A673 (cell line): ENCODE results near the gene DZIP1. TPM values are rescaled to one million over a fixed set of nuclear protein-coding genes. Genes with fewer than 3 reads are reported as not detected.

Experiments
- BruUV-seq: library from RNA; stranded (reverse); fragments of 400-500 nt; replicated peaks from 2 replicates; lab custom pipeline; 2021; lab: Mats Ljungman, UMichigan
- CTCF ChIA-PET: fragments of 300-600 bp; sonication (Branson Sonifier 250); formaldehyde crosslinking; loops from one replicate; lab custom pipeline; 2022; ENCODE audit warnings: antibody characterized with exemption; lab: Charles Lee
- POLR2A ChIA-PET: fragments of 300-600 bp; sonication (Branson Sonifier 250); formaldehyde crosslinking; loops from one replicate; lab custom pipeline; 2022; ENCODE audit warnings: antibody characterized with exemption; ENCODE audit not compliant: low non-redundant PET; lab: Charles Lee
- DNase-seq: peaks from one replicate; pipeline ENCODE4 v3.0.0-alpha.2; 2015; ENCODE audit warnings: low spot score
- H3K27ac ChIP-seq: fragments of 200-600 bp; sonication (generic); 2 replicates; pipeline ENCODE4 v1.5.1; 2016; ENCODE audit warnings: mixed run types, low read depth, mild to moderate bottlenecking, mixed read lengths, antibody characterized with exemption, low read length; ENCODE audit not compliant: poor library complexity, severe bottlenecking
- H3K27me3 ChIP-seq: fragments of 200-600 bp; sonication (generic); replicated peaks from 2 replicates; pipeline ENCODE4 v1.6.1; 2017; ENCODE audit warnings: mixed run types, low read depth, mild to moderate bottlenecking, mixed read lengths, antibody characterized with exemption, low read length; ENCODE audit not compliant: insufficient read depth, poor library complexity
- H3K36me3 ChIP-seq: fragments of 200-600 bp; sonication (generic); 2 replicates; pipeline ENCODE4 v1.6.1; 2016; ENCODE audit warnings: mixed run types, mild to moderate bottlenecking, mixed read lengths, antibody characterized with exemption, low read length; ENCODE audit not compliant: insufficient read depth, poor library complexity, severe bottlenecking
- H3K4me1 ChIP-seq: fragments of 200-600 bp; sonication (generic); 2 replicates; pipeline ENCODE4 v1.6.1; 2017; ENCODE audit warnings: mixed run types, mild to moderate bottlenecking, mixed read lengths, antibody characterized with exemption, low read length; ENCODE audit not compliant: insufficient read depth, poor library complexity, severe bottlenecking
- H3K4me3 ChIP-seq: fragments of 200-600 bp; sonication (generic); 2 replicates; pipeline ENCODE4 v1.5.1; 2016; ENCODE audit warnings: low read depth, mixed run types, mild to moderate bottlenecking, mixed read lengths, low read length; ENCODE audit not compliant: poor library complexity, severe bottlenecking
- H3K9me3 ChIP-seq: fragments of 200-600 bp; sonication (generic); 2 replicates; pipeline ENCODE4 v1.6.1; 2016; ENCODE audit warnings: mixed run types, low read depth, mild to moderate bottlenecking, mixed read lengths, antibody characterized with exemption, low read length; ENCODE audit not compliant: poor library complexity, severe bottlenecking
- EZH2 ChIP-seq: fragments of 200-600 bp; sonication (generic); IDR thresholded peaks from 2 replicates; pipeline ENCODE4 v1.6.1; 2017; ENCODE audit warnings: borderline replicate concordance, low read depth, mild to moderate bottlenecking, mixed read lengths, antibody characterized with exemption, low read length; ENCODE audit not compliant: poor library complexity, severe bottlenecking
- intact Hi-C: fragments of 100-400 bp; cut with micrococcal nuclease; formaldehyde crosslinking; loops from one replicate; pipeline ENCODE4 v1.10.0; 2022; ENCODE audit not compliant: unreplicated experiment
- total RNA-seq: library from RNA; stranded (reverse); gene quantifications from 2 replicates; pipeline ENCODE4 v1.2.3, GENCODE V29; 2021
- TF ChIP-seq, protein P1 (sequence below): fragments of 300-800, 200-600 bp; sonication (generic); conservative IDR thresholded peaks from 2 replicates; pipeline ENCODE4 v1.5.1; 2017; ENCODE audit warnings: low read depth, mild to moderate bottlenecking, antibody characterized with exemption, low read length, moderate library complexity, mixed read lengths

DZIP1 gene
- total RNA-seq, 1 experiment from 2014 or later = 6.1 TPM

DNA sequence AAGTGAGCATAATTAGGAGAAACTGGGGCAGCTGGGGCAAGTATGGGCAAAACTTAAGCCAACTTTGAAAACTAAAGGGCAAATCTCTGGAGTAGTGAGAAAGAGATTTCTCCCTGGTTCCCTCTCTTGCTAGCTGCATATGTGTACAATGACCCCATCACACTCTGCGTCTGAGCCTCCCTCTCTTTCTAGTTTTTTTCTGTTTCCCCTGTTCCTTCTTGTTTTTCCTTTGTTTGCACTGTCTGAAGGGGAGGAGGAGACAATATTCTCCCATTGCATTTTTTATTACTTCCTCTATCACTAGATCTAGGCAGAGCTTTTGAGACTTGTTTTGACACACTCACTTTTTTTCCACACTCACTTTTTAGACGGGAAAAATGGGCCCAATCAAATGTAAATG lies 103.2 kb downstream of the DZIP1 start:
- Histone ChIP-seq H3K4me3 (no peak overlapping the region), H3K4me1 (no peaks in the 10 kb centered on the region), H3K27me3 (no peaks in the 10 kb centered on the region), H3K36me3 (no peaks in the 10 kb centered on the region), H3K9me3 (no peaks in the 10 kb centered on the region), H3K27ac (no peak overlapping the region)
- DNase-seq = no peak
- ChIA-PET CTCF (no interaction called here), POLR2A (no interaction called here)
- TF ChIP-seq, protein P1, sequence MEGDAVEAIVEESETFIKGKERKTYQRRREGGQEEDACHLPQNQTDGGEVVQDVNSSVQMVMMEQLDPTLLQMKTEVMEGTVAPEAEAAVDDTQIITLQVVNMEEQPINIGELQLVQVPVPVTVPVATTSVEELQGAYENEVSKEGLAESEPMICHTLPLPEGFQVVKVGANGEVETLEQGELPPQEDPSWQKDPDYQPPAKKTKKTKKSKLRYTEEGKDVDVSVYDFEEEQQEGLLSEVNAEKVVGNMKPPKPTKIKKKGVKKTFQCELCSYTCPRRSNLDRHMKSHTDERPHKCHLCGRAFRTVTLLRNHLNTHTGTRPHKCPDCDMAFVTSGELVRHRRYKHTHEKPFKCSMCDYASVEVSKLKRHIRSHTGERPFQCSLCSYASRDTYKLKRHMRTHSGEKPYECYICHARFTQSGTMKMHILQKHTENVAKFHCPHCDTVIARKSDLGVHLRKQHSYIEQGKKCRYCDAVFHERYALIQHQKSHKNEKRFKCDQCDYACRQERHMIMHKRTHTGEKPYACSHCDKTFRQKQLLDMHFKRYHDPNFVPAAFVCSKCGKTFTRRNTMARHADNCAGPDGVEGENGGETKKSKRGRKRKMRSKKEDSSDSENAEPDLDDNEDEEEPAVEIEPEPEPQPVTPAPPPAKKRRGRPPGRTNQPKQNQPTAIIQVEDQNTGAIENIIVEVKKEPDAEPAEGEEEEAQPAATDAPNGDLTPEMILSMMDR = no peak
- no peak for TF ChIP-seq EZH2
- BruUV-seq = no TSS peak
- intact Hi-C loops = no loop called here

DNA sequence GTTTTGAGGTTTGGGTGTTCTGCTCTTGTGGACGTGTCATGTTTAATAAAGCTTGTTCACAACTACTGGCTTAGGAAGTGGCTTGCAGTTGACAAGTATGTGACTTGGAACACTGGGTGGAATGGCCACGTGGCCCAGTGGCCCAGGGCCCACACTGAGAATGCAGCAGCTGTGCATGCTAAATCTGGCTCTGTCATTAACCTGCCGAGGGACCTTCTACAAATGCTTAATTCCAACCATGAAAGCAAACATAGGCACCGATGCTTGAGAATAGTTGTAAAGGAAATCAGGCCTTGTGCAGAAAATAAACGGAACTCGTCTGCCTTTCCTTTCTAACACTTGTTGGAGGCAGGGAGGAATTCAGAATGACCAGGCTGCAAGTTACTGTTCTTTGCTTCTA lies 103.6 kb downstream of the DZIP1 start:
- BruUV-seq = no TSS peak
- TF ChIP-seq EZH2 = no peak
- TF ChIP-seq, protein P1 = no peak
- H3K27me3 ChIP-seq = no peaks in the 10 kb centered on the region
- H3K4me1 ChIP-seq = no peaks in the 10 kb centered on the region
- H3K4me3 ChIP-seq = no peak overlapping the region
- POLR2A ChIA-PET = no interaction called here
- CTCF ChIA-PET = no interaction called here
- intact Hi-C loops = no loop called here
- no peak for DNase-seq
- no peaks in the 10 kb centered on the region for H3K9me3 ChIP-seq
- H3K36me3 ChIP-seq = no peaks in the 10 kb centered on the region
- no peak overlapping the region for H3K27ac ChIP-seq

DNA sequence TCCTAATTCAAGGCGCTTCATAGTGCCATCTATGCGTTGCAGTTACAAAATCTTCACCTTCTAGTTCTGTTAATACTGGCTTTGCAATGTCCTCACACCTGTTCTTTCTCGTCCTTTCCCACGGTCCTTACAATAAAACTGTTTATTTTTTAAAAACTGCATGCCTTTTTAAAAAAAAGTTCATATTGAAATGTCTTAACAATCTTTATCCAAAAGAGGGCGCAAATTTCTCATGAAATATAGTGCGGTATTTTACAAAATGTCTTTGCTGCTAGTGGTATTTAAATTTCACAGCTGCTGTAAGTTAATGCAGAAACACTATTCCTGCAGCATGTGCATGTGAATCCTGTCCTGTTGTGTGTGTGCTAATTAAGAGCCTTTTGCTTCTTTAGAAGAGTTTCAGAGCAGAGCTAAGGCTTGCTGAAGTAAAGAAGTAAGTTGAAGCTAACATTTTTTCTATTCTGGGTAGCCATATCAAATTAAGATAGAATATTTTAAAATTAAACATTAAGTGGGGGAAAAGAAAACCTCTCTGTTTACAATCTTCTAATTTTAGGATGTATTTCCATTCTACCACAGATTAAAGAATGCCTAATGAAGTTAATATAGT lies 107.8 kb downstream of the DZIP1 start:
- DNase-seq = peak; percentile 59
- no peaks in the 10 kb centered on the region for H3K27me3 ChIP-seq
- no peaks in the 10 kb centered on the region for H3K4me1 ChIP-seq
- intact Hi-C loops = loop anchor here (2.0 to 5.0 kb wide), 2 partner anchors 126 to 298 kb away; no protein-coding TSS in a partner anchor
- H3K36me3 ChIP-seq = no peaks in the 10 kb centered on the region
- H3K4me3 ChIP-seq = no peak overlapping the region
- no peak for TF ChIP-seq EZH2
- TF ChIP-seq, protein P1 = peak; percentile 64
- H3K27ac ChIP-seq = no peak overlapping the region
- POLR2A ChIA-PET = no interaction called here
- BruUV-seq = no TSS peak
- CTCF ChIA-PET = interaction anchor here (0.6 to 2.1 kb wide), 2 partner anchors 121 to 297 kb away, joined by 3 to 19 read pairs; no protein-coding TSS in a partner anchor
- H3K9me3 ChIP-seq = no peaks in the 10 kb centered on the region
